ENCODE measurements around the gene TRMT2A. TPM values are rescaled to one million over a fixed set of nuclear protein-coding genes. Genes with fewer than 3 reads are reported as not detected.
A peak's percentile ranks its signal among the peaks of the same experiment; 100 is the strongest.

The TRMT2A gene
- 70.4 TPM for total RNA-seq
- long read RNA-seq, transcript TRMT2A-201 (12 exons, 2,964 nt): major isoform, 25 of 61 reads
- long read RNA-seq, partial matches to known transcripts: 5 of 61 reads
- long read RNA-seq, other reads (novel, unspliced or antisense): 25 of 61 reads

GRCh38 chr22:20116951-20117632, at the start of gene TRMT2A:
Gene TRMT2A, minus strand, starts transcription at chr22:20117226. Its CDS starts 320 bp downstream, at chr22:20116906.
- intact Hi-C loops (cut with DNase I): no loop called here
- peak; percentile 95 to 96 for ATAC-seq
- Histone ChIP-seq H3K36me3 (peaks cover 65% of the 10 kb centered on the region), H3K9me3 (no peaks in the 10 kb centered on the region), H3K4me3 (peak within 1 kb of the TSS; percentile 79), H3K4me1 (peaks cover 39% of the 10 kb centered on the region), H3K27me3 (ENCODE audit: low read depth) (no peaks in the 10 kb centered on the region), H3K27ac (peak within 1 kb of the TSS; percentile 87)
- peak; percentile 32 for TF ChIP-seq CTCF (IDR thresholded peaks at IDR 0.05)
- peak; percentile 99 for DNase-seq

- no peak overlapping the region for H3K4me3 ChIP-seq
- no peak for ATAC-seq
- H3K27me3 ChIP-seq (ENCODE audit: low read depth): no peaks in the 10 kb centered on the region
- H3K27ac ChIP-seq: no peak overlapping the region
- H3K9me3 ChIP-seq: no peaks in the 10 kb centered on the region
- TF ChIP-seq CTCF (IDR thresholded peaks at IDR 0.05): no peak
- H3K36me3 ChIP-seq: no peaks in the 10 kb centered on the region
- DNase-seq: no peak
- intact Hi-C loops (cut with DNase I): loop anchor here (10.0 kb wide), 1 partner anchor 98 kb away; the partner anchor contains the start of gene RTN4R
- H3K4me1 ChIP-seq: no peaks in the 10 kb centered on the region
Measured at GRCh38 chr22:20166703-20167102, 49.7 kb upstream of the TRMT2A start.

GRCh38 chr22:20165913-20166312, 48.9 kb upstream of the TRMT2A start:
- H3K9me3 ChIP-seq: no peaks in the 10 kb centered on the region
- H3K27ac ChIP-seq: no peak overlapping the region
- no peaks in the 10 kb centered on the region for H3K36me3 ChIP-seq
- H3K4me1 ChIP-seq: no peaks in the 10 kb centered on the region
- ATAC-seq (no peak), DNase-seq (no peak)
- intact Hi-C loops (cut with DNase I): loop anchor here (10.0 kb wide), 1 partner anchor 99 kb away; the partner anchor contains the start of gene RTN4R
- no peaks in the 10 kb centered on the region for H3K27me3 ChIP-seq (ENCODE audit: low read depth)
- no peak for TF ChIP-seq CTCF (IDR thresholded peaks at IDR 0.05)
- no peak overlapping the region for H3K4me3 ChIP-seq

- Histone ChIP-seq H3K27ac (no peak overlapping the region), H3K36me3 (no peaks in the 10 kb centered on the region), H3K4me3 (no peak overlapping the region), H3K27me3 (ENCODE audit: low read depth) (no peaks in the 10 kb centered on the region), H3K9me3 (no peaks in the 10 kb centered on the region), H3K4me1 (no peaks in the 10 kb centered on the region)
- ATAC-seq (no peak), DNase-seq (no peak)
- TF ChIP-seq CTCF (IDR thresholded peaks at IDR 0.05): no peak
- intact Hi-C loops (cut with DNase I): loop anchor here (10.0 kb wide), 1 partner anchor 99 kb away; the partner anchor contains the start of gene RTN4R
Measured at GRCh38 chr22:20165421-20165820, 48.4 kb upstream of the TRMT2A start.

GRCh38 chr22:20164863-20165262, 47.8 kb upstream of the TRMT2A start:
- Histone ChIP-seq H3K9me3 (no peaks in the 10 kb centered on the region), H3K36me3 (no peaks in the 10 kb centered on the region), H3K27ac (no peak overlapping the region), H3K4me1 (no peaks in the 10 kb centered on the region), H3K4me3 (no peak overlapping the region), H3K27me3 (ENCODE audit: low read depth) (no peaks in the 10 kb centered on the region)
- intact Hi-C loops (cut with DNase I): loop anchor here (10.0 kb wide), 1 partner anchor 100 kb away; the partner anchor contains the start of gene RTN4R
- TF ChIP-seq CTCF (IDR thresholded peaks at IDR 0.05): no peak
- DNase-seq (no peak), ATAC-seq (no peak)
